HG02981 (cell line): Measurements from ENCODE around the gene INSR.
"Not testable (repeated sequence)": the region's sequence is repeated elsewhere in the genome, so short reads cannot be mapped to it uniquely, and the experiment has no call there.

Experiments
- ATAC-seq: cut with Tn5 transposase; IDR thresholded peaks from one replicate; pipeline ENCODE4 v1.9.1; 2021; ENCODE audit warnings: mild to moderate bottlenecking, moderate library complexity; ENCODE audit not compliant: unreplicated experiment

The INSR gene

DNA sequence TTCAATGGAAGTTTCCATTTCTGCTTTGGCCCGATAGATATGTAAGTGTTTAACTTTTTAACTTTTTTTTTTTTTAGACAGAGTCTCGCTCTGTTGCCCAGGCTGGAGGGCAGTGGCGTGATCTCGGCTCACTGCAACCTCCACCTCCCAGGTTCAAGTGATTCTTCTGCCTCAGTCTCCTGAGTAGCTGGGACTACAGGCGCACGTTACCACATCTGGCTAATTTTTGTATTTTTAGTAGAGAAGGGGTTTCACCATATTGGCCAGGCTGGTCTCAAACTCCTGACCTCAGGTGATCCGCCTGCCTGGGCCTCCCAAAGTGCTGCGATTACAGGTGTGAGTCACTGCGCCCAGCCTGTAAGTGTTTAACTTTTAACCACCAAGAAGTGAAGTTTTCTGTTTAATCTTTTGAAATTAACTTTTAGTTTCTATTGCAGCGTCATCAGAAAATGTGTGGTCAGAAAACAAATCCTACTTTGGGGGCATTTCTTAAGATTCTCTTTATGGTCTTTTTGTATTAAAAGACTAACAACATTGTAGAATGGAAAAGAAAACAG lies 147.0 kb downstream of the INSR start:
- not testable (repeated sequence) for ATAC-seq

DNA sequence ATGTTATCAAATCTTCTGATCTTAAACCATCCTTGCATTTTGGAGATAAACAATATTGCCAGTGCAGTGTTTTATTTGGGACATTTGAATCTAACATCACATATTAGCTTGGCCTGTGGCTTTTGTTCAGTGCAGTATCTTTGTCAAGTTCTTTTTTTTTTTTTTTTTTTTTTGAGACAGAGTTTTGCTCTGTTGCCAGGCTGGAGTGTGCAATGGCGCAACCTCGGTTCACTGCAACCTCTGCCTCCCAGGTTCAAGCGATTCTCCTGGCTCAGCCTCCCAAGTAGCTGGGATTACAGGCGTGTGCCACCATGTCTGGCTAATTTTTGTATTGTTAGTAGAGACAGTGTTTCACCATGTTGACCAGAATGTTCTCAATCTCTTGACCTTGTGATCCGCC lies 148.1 kb downstream of the INSR start:
- not testable (repeated sequence) for ATAC-seq

DNA sequence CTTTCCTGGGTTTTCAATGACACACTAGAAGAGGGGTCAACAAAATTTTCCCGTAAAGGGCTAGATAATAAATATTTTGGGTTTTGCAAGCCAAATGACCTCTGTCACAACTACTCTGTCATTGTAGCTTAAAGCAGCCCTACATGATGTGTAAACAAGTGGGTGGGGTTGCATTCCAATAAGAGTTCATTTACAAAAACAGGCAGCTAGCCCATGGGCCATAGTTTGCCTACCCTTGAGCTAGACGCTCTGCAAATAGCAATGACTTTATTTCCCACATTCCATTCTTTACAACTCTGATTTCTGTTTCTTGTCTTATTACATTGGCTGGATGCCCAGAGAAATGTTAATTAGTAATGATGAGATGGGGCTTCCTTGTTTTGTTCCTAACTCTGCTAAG lies 148.7 kb downstream of the INSR start:
- no peak for ATAC-seq

DNA sequence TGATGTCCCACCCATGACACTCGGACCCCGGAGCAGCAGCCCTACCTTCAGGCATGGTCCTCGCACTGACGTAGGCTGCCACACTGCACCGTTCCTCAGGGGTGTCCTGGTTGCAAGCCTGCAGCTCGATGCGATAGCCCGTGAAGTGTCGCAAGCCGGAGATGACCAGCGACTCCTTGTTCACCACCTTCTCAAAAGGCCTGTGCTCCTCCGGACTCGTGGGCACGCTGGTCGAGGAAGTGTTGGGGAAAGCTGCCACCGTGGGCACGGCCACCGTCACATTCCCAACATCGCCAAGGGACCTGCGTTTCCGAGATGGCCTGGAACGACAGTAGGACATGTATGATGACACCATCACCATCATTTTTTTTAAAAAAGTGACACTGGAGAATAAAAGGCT lies 151.4 kb downstream of the INSR start:
- no peak for ATAC-seq

DNA sequence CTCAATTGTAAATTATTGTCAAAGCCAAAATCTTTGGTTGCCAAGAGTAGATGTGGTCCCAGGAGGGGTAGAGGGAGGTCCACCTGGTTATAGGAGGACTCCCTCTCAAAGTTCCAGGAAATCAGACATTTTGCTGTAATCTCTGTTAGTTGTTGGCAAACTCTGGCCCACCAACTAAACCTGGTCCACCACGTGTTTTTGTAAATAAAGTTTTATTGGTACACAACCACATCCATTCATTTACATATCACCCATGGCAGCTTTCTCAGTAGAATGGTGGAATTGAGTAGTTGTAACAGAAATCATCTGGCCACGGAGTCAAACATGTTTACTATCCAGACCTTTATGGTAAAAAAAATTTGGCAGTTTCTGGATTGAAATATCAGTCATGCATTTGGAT lies 154.1 kb downstream of the INSR start:
- no peak for ATAC-seq

DNA sequence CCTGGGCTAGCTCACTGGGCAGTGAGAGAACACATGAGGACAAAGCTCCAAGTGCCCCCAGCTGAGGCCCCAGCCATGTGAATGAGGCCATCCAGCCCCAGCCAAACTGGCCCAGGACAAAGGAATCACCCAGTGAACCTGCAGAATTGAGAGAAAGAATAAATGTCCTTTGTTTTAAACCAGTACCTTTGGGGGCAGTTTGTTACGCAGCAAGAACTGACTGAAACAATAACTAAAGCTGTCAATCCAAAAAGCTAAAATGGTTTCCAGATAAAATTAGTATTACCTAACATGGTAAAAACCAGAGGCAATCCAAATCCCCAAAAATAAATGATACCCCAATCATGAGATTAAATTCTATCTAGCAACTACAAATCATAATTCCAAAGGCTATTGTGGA lies 155.1 kb downstream of the INSR start:
- no peak for ATAC-seq

DNA sequence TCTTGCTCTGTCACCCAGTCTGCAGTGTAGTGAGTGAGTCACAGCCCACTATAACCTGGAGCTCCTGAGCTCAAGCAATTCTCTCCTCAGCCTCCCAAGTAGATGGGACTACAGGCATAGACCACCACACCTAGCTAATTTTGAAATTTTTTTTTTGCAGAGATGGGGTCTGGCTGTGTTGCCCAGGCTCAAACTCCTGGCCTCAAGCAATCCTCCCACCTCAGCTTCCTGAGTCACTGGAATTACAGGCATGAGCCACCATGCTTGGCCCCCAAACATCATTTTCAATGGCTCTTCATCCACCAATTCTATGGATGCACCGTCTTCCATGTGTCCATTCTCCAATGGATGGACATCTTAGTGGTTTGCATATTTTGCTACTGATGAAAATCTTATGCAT lies 155.8 kb downstream of the INSR start:
- ATAC-seq, result no peak

DNA sequence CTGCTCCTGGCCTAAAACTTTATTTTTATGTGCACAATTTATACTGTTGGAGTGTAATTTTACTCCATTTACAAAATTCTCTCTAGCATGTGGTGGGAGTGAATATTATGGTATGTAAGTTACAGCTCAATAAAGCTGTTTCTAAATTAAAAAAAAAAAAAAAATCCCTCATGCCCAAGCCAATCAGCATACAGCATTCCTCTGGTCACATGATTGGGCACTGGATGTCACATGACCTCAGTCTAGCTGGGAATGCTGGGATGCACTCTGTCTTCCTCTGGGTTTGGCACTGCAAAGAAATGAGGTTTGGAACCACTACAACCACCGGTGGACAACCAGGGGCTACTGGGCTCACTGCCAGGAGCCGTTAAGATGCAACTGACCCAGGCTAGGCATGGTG lies 157.1 kb downstream of the INSR start:
- no peak for ATAC-seq

DNA sequence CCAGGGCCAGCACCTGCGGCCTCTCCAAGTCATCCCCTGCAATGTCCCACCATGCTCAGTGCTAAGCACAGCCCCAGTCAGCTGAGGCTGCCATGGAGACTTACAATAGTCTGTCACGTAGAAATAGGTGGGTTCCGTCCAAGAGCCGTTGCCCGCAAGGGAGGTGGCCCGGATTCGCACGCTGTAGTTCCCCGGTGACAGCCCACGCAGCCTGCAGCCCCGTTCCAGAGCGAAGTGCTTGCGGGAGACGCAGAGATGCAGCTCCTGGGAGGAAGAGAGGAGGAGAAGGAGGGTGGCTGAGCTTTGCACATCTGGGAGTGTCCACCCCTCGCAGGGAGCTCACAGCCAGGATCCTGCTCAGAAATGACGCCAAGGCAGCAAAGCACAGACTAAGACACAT lies 162.2 kb downstream of the INSR start:
- no peak for ATAC-seq

DNA sequence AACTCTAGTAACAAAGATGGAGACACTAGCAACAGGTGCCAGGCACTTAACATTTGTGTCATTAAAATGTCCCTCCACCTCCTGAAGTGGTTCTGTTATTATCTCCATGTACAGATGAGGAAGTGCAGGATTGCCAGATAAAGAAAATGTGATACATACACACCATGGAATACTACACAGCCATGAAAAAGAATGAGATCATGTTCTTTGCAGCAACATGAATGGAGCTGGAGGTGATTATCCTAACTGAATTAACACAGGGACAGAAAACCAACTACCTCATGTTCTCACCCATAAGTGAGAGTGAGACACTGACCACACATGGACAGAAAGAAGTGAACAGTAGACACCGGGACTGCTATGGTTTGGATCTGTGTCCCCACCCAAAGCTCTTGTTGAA lies 164.2 kb downstream of the INSR start:
- ATAC-seq, result no peak

DNA sequence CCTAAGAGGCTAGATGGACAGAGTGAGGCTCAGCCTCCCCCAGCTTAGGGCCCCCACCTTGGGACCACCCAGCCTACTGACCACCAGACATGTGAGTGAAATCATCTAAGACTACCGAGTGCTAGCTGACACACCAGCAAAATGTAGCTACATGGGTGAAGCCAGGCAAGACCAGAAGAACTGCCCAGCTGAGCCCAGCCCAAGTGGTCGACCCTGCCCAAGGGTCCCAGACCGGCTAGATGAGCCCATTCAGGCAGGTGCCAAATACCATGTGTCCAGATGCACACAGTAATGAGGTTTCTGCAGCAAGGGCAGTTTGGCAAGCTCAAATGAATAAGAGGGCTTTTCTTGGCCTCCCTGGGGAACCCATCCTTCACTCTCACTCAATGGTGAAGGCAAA lies 168.1 kb downstream of the INSR start:
- no peak for ATAC-seq

DNA sequence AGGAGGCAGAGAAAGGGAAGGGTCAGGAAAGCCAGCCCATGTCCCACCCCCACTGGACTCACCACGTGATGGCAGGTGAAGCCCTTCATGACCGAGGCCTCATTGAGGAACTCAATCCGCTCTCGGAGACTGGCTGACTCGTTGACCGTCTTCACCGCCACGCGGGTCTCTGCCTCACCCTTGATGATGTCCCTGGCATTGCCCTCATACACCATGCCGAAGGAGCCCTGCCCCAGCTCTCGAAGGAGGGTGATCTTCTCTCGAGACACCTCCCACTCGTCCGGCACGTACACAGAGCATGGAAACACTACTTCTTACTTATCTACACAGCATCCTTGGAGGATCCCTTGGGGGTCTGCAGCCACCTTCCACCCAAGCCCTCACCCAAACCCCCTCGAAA lies 169.0 kb downstream of the INSR start:
- no peak for ATAC-seq

DNA sequence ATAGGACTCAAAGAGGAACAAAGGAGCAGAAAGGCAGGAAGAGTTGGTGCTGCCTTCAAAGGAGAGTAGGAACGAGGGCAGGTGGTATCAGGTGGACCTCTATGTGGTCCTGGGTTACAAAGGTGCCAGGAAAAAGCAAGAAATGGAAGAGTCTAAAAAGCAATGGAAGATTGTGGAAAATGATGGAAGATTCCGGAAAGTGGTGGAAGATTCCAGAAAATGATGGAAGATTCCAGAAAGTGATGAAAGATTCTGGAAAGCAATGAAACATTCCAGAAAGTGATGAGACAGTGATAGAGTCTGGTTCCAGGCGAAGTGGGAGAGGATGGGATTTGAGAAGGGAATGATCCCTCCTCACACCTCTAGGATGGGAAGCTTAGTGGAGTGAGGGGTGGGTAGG lies 169.4 kb downstream of the INSR start:
- no peak for ATAC-seq

DNA sequence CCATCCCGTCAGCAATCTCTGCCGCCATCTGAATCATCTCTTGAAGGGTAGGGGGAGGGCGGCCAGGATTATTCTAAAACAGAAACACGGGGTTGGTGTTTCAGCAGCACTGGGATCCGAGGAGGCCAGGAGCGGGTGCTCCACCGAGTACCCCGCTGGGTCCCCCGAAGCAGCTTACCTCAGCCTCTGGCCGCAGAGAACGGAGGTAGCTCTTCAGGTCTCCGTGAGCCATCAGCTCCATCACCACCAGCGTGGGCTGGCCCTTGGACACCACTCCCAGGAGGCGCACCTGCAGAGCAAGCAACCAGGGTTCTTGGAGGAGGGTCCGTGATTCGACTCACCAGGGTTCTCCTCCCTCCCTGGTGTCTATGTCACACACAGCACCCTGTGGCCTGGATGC lies 171.5 kb downstream of the INSR start:
- ATAC-seq, result no peak

DNA sequence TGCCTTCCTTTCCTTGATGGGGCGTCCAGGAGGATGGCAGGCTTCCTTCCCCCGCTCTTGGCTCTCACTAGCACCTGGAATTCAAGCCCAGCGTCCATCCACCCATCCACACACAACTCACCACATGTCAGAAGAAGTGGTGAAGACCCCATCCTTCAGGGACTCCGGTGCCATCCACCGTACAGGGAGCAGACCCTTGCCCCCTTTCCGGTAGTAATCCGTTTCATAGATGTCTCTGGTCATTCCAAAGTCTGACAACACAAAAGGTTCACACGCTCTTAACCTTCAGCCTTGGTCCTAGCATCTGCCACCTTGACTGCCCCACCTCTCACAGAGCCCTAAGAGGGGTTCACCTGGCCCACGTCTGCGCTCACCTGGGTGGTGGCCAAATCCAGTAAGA lies 173.7 kb downstream of the INSR start:
- no peak for ATAC-seq

DNA sequence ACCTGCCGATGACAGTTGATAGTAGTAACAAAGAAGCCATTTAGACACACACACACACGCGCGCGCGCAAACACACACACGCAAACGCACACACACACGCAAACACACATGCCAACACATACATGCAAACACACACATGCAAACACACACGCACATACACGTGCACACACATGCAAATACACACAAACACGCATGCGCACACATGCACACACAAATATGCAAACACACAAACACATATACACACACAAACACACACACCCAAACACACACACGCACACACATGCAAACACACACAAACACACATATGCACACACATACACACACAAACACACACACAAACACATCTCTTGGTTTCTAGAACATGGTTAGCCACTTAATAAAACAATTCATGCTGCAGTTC lies 174.6 kb downstream of the INSR start:
- ATAC-seq, result no peak

DNA sequence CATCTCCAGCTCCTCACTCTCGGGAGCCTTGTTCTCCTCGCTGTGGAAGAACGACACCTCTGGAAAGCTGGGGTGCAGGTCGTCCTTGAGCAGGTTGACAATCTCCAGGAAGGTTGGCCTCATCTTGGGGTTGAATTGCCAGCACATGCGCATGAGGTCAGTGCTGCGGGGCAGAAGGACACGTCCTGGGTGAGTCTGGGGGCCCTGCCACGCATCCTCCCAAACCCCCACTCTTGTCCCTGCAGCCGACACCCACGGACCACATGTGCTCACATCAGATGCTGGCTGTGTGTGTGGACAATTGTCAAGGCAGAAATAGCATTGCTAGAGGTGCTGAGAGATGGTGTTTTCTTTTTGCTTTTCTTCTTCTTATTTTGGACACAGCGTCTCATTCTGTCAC lies 177.0 kb downstream of the INSR start:
- ATAC-seq, result no peak

DNA sequence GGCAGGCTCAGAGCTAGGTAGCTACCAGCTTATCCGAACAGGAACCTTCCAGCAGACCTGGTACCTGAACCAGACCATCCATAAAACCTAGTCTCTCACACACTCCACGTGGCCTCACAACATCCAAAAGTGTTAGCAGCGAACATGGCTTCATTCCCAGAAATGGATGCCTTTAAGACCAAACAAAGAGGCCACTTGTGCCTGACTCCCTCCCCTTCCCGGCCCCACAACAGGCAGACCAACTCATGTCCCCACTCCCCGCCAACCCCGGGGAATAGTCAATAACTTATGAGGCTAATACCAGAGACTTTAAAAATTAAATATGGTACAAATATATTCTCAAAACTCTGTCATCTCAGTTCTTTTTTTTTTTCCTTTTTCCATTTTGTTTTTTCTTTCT lies 178.5 kb downstream of the INSR start:
- no peak for ATAC-seq

DNA sequence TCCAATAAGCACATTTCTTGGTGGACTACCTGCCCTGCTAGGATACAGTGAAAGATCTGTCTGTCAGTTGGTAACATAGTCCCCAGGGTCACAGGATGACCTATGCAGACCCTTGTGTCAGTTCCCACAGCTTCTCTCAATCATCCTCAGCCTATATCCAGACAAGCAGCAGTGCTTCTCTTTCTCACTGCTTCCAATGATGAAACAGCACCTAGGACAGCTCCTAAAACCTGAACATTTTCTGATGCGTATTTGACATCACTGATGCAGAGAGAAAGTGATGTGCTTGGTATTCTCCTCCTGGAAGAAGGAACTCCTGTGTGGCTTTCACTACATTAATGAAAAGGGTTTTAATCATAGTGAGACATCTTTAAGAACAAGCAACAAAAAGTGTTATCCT lies 181.0 kb downstream of the INSR start:
- no peak for ATAC-seq

DNA sequence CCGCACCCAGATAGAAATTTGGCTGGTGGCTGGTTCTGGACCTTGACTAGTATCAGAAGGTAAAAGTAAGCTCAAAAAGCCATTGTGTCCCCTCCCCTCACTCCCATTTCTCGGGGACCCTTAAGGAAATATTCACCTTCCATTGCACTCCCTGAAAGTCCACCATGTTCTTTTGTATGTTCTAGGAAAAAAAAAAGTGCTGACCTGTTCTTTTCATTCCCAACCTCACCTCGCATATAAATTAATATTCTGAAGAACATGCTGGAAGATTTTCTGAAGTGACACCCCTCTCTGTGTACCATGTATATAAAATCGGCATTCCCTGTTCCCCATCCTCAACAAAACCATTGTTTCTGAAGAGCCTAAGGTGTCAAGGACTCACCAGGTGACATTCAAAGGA lies 181.5 kb downstream of the INSR start:
- no peak for ATAC-seq

DNA sequence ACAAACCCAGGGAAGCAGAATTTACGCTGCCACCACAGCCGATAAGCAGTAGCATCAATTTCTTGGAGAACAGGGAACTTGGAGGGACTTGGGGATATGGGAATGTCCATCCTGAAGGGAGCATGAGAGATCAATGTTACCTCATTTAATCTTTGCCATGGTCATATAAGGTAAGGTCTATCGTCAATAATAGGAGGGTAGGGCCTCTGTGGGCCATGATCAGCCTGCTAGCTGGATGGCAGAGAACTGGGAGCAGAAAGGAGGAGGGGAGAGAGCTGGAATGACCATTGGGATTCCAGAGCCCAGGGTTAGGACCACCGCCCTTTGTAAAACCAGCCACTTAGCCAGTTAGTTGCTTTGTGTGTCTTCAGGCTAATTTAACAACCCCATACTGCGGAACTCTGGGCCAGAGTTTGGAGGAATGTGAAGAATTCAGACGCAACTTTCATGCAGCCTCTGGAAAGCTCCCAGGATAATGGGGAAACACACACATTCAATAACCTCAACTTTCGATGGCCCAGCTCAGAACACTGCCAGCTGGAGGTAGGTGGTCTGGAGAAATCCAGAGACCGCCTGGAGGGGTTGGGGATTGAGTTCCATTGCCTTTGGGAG lies 184.4 kb downstream of the INSR start:
- ATAC-seq, result no peak

DNA sequence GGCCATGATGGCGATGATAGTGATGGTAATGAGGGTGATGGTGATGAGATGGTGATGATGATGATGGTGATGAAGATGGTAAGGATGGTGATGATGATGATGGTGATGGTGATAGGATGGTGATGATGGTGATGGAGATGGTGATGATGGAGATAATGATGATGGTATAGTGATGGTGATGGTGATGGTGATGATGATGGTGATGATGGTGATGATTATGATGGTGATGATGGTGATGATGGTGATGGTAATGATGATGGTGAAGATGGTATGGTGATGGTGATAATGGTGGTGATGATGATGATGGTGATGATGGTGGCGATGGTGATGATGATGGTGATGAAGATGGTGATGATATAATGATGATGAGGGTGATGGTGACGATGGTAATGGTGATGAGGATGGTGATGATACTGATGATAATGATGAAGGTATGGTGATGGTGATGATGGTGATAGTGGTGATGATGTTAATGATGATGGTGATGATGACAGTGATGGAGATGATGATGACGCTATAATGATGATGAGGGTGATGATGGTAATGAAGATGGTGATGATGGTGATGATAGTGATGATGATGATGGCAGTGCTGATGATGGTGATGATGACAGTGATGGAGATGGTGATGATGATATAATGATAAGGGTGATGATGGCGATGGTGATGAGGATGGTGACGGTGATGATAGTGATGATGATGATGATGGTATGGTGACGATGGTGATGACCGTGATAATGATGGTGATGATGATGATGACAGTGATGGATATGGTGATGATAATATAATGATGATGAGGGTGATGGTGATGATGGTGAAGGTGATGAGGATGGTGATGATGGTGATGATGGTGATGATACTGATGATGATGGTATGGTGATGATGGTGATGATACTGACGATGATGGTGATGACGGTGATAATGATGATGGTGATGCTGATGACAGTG lies 187.2 kb downstream of the INSR start:
- ATAC-seq, result no peak
